Stimulated activated CD4-positive, alpha-beta T cell treated with anti-CD3 and anti-CD28 coated beads, Interleukin-4, amount 100 ng/mL, for 1 hour (primary cell): Measurements from ENCODE around the gene CLIP2.

Source experiments
- DNase-seq: peaks from one replicate; pipeline ENCODE4 v3.0.0-alpha.2; 2020

The CLIP2 gene

DNA sequence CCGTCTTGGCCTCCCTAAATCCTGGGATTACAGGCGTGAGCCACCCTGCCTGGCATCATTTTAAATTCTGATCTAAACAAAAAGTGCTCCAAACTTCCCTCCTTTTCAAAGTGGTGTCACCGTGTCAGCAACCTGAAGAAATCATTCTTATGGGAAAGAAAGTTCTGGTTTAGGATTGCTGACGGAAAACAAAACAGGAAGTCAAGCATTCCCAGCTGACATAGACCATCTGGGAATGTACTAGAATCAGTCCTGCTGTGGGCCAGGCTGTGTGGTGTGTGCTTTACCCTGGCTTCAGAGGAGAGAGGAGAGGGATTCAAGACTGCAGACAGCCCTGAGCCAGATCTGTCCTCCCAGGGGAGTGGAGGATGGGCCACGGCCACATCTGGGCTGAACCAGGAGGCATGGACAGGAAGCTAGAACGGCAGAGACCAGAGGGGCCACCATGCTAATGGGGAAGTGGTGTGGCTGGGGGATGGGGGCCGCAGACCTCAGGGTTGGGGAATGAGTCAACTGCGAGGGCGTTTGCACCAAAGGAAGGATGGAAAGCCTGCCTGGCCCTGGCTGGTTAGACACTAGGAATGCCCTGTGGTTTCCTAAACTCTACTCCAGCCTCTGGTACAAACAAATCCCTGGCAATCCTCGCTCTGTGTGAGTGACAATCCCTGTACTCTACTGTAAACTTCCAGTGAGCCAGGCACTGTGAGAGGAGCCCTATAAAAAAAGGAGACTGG is 16.7 kb upstream of the CLIP2 start:
- DNase-seq = peak; percentile 3

DNA sequence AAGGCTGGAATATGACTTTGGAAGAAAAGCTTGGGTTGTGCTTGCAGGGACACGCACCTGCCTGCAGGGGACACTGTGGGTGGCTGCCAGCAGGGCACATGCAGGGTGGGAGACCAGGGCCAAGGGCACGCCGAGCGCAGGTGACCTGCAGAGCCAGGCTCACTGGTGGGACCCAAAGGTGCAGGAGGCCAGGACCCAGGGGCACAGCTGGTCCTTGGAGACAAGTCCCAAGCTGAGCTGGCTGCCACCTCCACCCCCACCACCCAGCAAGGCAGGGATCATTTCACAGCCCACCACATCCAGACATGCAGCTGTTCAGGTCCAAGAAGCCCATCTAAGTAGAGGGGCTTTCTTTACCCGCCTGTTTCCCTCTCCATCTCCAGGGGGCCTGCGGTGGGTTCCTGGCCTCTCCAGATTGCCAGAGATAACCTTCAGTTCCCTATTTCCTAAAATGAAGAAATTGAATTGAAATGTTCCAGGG is 13.8 kb upstream of the CLIP2 start:
- peak; percentile 4 for DNase-seq

DNA sequence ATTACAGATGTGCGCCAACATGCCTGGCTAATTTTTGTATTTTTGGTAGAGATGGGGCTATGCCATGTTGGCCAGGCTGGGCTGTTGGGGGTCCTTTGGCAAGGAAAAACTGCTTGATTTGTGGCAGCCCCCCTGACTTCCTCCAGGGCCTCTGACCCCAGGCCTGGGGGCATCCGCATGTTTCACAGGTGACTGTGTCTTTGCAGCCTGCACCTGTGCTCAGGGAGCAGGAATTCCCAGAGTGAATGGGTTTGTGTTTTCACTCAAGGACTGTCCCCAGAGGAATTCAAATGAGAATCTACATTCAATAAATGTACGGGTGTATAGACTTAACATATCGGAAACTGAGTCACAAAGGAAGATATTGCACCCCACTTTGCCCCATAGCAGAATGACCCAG is 11.6 kb upstream of the CLIP2 start:
- DNase-seq = no peak

DNA sequence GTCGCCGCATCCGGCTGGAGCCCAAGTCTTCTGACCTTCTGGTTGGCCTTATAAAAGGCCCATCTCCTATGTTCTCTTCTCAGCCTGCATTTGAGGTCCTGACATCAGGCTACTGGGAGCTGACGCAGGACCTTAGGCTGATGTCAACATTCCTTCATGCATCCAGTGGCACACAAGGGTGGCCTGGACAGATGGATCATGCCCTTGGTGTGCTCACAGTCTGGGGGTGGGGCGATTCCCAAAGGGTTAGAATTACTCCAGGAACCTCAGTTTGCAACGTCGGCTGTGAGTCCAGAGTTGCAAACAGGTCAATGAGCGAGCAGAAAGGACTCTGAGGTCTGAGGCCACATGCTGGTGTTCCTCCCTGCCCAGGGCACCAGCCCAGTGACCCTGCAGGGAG is 8.2 kb upstream of the CLIP2 start:
- DNase-seq = no peak

DNA sequence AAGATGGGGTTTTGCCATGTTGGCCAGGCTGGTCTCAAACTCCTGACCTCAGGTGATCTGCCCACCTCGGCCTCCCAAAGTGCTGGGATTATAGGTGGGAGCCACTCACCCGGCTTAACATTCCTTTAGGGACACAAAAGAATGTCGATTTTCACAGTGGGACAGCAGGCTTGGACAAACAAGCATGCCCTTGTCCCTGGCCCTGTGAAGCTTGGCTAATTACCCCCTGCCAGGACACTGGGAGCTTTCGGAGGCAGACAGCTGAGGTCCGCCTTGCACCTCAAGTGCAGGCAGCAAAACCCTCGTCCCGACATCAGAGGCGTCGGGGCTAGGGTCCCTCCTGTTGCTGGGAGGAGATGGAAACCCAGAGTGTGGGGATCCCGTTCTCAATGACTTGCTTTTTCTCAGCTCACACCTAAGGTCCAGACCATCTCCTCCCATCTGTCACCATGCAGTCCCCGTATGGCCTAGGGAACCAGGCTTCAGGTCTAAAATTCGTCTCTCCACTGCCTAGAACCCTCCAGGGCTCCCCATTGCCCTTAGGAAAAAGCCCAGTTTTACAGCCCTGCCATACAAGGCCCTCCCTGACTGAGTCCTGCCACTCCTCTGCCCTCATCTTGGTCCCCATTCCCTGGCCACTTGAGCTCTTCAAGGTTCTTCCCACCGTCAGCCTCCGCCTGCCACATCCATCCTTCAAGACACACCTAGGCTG is 6.3 kb upstream of the CLIP2 start:
- DNase-seq = no peak

DNA sequence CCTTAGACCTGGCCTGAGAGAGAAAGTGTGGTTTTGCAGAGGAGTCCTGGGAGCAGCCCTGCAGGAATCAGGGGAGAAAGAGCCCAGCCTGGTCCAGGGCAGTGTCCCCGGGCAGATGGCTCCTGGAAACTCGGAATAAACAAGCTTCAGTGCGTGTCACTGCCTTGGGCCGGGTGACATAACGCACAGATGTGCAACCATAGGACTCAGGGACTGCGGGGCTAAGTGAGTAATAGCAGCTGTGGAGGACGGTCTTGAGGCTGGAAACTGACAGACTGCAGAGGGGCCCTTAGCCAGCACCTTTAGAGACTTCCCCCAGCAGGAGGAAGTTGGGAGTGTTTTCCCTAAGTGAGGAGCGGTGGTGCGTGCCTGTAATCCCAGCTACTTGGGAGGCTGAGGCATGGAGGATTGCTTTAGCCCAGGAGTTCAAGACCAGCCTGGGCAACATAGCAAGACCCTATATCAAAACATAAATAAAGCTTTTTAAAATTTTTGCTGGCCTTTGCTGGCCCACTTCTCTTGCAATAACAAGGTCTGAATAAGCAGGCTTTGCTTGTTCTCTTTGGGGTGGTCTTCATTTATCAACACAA is 5.3 kb upstream of the CLIP2 start:
- no peak for DNase-seq

DNA sequence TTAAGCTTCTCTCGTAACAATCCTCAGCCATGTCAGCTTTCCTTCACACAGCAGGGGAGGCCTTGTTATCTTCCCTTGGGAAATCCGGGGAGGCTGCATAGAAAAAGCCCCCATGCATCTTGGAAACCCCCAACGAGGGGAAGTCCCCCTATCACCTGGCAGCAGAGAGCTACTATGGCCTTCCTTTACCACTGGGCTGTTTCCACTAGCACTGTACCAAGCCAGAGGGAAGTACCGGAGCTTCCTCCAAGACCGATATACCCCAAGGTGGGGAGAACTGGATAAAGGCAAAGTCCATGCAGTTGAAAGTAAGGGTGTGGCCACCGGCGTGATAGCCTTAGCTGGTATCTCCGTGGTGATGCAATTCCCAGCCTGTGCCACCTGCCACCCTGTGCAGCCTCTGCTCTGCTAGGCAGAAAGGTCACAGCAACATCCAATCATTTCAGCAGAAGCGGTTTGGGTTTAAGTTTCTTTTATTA is 4.4 kb upstream of the CLIP2 start:
- DNase-seq = no peak

DNA sequence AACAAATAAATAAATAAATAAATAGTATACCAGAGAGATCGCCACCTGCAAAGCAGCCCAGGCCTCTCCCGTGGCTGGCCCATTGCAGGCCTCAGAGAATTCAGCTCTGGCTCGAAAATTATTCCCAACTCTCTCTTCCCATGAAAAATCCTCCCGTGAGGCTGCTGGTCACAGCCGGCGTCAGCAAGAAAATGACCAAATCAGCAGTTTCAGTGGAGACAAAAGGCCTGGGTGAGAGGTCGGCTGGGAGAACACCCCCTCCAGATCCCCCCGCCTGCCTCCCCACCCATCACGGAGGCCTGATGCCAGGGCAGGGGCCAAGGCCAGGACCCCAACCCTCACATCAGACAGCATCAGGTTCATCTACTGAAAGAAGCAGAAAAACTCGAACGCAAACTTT is 3.1 kb upstream of the CLIP2 start:
- DNase-seq = no peak

DNA sequence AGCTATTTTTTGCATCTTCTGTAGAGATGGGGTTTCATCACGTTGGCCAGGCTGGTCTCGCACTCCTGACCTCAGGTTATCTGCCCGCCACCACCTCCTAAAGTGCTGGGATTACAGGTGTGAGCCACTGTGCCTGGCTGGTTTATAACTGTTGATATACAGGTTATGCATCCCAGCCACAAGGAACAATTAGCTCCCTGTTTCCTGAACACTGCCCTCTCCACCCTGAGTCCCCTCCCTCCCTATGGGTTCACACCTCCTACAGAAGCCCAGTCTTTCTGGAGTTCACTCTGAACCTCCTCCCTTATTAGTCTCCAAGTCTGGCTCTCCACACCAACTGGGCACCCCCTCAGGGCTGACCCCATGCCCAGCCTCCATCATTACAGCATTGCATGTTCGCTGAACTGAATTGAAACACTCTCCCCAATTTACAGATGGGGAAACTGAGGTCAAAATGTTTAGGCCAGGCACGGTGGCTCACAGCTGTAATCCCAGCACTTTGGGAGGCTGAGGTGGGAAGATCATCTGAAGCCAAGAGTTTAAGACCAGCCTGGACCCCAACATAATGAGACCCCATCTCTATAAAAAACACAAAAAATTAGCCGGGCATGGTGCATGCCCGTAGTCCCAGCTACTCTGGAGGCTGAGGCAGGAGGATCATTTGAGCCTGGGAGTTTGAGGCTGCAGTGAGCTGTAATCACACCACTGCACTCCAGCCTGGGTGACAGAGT is 1.7 kb upstream of the CLIP2 start:
- no peak for DNase-seq

DNA sequence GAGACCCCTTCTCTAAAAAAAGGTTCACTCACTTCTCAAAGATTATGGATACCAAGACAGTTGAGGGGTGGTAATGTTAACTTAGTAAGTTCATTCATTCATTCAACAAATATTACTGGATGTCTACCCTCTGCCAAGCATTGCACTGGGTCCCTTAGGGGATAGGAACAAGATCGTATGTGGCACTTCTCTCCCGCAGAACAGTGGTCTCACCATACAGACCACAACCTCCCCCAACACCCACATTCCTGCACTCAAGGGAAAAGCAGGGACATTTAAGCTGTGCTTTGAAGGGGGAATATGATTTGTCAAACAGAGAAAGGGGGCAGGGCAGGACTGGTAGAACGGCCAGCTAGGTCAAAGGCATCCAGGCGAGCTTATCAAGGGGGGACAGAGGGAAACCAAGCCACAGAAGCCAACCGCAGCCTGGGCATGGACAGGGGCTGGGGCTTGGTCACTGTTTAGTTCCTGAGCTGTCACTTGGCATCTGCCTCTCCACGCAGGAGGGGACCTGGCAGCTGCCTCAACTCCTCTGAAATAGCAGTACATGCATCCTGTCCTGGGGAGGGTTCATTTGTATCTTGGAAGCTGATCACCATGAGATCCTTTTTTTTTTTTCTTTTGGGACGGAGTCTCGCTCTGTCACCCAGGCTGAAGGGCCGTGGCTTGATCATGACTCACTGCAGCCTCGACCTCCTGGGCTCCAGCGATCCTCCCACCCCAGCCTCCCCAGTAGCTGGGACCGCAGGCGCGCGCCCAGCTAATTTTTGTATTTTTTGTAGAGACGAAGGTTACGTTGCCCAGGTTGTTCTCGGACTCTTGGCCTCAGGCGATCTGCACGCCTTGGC is 949 bp upstream of the CLIP2 start:
- DNase-seq = no peak

DNA sequence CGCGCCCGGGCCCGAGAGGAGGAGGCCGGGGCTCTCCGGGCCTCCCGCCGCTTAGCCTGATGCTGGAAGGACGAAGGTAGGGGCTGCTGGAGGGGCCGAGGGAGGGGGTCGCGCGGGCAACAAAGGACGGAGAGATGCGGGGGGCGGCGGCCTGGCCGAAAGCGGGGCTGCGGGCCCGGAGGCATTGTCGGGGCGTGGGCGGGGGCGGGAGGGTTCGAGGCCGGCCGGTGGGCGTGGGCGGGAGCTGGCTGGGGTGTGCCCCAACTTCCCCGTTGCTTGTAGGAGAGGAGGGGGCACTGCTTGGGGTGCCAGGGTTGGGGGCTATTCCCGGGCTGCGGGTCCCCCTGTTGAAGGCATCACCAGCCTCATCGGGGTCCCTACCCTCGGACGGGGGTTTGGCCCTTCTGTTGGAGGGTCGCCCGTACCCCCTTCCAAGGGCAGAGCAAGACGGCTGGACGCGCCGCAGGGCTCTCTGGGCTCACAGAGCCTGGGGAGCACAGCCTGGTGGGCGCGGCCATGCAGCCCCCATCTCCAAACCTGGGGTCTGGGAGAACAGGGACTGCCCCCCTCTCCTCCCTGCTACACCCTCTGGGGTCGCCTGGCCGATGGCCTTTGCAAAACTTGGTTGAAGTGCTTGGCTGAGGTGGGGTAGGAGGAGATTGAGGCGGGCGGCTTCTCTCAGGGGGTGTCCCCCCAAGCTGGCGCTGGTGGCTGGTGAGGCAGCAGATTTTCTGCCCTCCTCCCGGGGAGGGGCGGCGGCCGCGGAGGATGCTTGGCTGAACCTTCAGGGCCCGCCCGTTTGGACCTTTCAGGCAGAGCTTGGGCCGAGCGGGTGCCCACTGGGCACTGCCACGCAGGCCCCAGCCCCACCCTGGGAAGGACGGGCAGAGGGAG is 699 bp downstream of the CLIP2 start:
- DNase-seq = peak; percentile 32

DNA sequence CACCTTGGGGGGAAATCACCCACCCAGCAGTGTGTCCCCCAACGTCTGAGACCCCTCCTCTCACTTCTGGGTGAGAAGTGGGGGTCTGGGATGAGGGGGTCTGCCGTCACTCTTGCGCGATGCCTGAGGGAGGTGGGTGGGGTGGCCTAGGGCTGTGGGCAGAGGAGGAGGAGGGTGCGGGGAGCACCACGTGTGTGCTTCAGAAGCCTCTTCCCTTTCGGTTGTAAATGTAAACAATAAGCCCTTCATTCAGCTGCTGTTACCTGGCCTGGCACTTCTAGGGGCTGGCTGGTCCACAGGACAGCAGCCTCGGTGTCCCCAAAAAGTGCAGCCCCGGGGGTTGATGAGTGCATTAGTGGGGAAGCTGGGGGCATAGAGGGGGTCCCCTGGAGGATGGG is 1.3 kb downstream of the CLIP2 start:
- no peak for DNase-seq

DNA sequence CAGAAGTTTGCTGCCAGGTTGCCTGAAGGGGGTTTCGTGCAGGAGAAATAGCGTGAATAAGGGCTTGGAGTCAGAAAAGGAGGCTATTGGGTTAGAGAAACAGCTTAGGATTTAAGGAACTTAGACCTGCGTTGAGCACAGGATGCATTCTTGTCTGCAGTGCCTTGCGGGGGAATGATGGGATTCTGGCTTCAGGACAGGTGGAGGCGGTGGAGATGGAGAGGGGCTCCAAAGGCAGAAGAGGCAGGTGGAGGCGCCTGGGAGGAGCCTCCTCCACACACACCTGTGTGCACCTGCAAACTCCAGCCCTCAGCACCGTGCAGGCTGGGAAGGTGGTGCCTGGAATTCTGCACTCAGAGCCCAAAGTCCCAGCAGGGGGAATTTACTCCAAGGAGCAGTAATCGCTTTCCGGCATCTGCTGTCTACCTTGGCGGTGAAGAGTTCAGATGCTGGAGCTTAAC is 1.8 kb downstream of the CLIP2 start:
- DNase-seq = no peak

DNA sequence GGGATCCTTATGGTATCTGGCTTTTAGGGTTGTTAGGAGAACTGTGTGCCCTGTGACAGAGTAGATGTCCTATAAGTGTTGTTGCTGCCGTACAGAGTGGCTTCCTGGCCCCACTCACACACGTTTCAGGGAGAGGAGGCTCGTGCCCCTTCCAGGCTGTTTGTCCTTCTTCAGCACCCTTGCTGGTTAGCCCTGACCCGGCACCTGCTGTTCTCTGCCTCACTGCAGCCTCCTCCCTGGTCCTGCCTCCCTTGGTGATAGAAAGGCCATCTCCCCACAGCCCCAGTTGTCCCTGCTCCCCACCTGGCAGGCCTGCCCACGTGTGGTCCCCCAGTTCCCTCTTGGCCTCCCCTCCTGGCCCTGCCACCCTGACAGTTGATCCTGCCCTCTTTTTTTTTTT is 2.3 kb downstream of the CLIP2 start:
- DNase-seq = no peak

DNA sequence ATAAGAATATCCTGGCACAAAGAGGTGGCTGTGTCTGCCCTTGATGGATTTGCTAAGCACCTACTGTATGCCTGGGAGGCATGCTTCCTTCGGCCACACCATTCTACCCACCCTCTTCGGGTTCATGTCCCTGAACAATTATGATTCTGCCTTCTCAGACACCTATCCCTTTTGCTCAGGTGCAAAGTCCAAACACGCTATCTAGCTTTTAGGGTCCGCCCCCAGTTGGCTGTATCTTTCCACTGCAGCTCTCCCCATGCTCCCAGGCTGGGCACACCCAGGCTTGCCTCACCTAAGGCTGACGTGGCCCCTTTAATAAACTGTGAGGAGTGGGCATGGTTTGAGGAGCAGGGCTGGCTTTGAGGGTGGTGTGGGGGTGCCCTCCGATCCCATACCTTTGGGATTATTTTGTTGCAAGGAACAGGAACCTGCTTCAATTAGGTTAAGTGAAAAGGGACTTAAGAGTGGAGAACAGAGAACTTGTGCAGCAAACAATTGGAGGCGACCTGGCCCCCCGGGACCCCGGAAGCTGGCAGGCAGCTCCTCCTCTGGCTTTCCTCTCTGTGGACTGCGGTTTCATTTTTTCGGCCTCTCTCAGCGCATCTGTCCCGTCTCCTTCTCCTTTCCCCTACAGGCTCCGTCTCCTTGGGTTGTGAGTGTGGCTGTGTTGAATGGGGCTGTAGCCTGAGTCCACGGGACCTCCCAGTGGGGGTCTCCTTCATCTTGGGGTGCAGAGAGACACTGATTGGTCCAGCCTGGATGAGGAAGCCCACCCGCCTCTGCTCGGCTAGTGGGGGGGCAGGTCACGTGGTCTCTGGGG is 3.8 kb downstream of the CLIP2 start:
- no peak for DNase-seq

DNA sequence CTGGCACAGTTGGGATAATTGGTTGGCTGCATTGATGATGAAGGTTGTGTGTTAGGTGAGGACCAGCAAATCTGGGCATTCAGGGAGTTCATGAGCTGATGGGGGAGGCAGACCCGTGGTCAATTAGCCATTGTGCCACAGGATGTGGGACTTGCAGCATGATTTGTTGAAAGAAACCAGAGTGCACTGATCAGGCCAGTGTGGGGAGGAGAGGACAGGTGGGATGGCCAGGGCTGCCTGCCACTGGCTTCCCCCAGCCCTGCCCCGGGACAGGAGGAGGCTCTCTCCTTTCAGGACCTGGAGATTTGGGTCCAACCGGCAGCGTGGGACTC is 4.3 kb downstream of the CLIP2 start:
- no peak for DNase-seq

DNA sequence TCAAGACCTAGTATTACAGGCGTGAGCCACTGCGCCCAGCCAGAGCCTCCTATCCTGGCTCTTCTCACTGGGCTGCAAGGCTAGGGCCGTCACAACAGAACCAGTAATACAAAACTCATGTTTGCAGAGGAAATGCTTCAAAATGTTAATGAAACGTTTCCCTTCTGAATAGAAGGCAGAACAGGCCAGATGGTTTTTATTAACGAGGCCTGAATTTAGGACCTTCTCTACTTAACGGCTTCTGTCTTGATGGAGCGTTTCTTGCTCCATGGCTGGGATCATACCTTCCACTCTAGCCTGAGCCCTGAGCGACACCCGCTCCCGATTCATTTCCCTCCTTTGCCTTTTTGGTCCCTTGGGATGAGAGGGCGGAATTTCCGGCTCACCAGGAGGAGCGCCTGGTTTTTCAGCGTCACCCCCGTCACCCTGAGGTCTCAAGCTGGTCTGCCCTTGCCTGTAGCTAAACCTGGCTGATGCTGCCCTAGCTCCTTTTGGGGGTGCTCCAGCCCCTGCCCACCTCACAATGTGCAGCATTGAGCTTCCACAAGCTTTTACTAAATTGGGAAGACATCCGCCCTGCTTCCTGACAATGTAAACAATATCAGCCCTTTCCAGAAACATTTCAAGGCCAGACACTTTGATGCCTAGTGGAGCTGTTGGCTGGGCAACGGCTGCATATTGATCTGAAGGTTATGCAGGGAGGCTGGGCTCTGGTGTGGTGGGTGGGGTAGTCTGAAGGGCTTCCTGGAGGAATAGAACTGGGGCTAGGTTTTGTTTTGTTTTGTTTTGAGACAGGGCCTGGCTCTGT is 5.2 kb downstream of the CLIP2 start:
- no peak for DNase-seq

DNA sequence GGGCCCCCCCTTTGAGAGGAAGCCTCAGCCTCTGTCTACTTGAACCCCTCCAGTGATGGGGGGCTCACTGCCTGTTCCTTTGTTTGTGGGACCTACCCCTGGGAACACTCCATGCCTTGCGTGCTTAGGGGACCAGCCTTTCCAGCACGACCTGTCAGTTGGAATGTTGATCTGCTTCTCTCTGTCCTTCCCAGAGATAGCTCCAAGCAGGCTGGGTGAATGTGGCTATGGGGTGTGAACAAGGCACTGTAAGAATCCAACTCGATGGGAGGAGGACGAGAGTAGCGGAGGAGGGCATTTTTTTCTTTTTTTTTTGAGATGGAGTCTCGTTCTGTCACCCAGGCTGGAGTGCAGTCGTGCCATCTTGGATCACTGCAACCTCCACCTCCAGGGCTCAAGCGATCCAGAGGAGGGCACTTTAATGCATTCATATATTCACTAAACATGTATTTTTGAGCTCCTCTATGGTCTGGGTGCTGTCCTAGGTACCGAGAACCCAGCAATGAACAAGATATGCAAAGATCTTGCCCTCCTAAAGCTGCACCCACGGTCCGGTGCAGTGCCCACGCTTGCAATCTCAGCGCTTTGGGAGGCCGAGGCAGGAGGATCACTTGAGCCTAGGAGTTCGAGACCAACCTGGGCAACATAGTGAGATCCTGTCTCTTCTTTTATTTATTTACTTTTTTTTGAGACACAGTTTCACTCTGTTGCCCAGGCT is 8.5 kb downstream of the CLIP2 start:
- no peak for DNase-seq

DNA sequence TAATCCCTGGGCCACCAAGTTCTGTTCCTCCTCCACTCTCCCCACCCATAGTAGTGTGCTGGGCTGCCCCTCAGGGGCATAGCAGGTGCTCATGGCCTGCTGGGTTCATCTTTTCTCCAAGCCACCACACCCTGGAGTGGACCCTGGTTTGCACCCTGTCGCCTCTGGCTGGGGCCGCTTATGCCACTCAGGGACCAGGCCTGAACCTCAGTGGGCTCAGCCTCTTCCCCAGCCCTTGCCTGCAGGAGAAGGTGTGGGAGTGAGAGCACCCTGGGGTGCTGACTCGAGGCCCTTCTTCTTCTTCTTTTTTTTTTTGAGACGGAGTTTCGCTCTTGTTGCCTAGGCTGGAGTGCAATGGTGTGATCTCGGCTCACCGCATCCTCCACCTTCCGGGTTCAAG is 10.2 kb downstream of the CLIP2 start:
- no peak for DNase-seq
